Measurements from ENCODE around the gene RNASEH2C.
"Not testable (repeated sequence)": the region's sequence is repeated elsewhere in the genome, so short reads cannot be mapped to it uniquely, and the experiment has no call there.

Gene RNASEH2C

GRCh38 chr11:65691847-65692246, 28.8 kb downstream of the RNASEH2C start:
- DNase-seq (ENCODE audit: extremely low read depth in 1 of 2, low read depth in 1 of 2) = not testable (repeated sequence)

GRCh38 chr11:65685981-65686380, 34.6 kb downstream of the RNASEH2C start:
- DNase-seq (ENCODE audit: extremely low read depth in 1 of 2, low read depth in 1 of 2) = no peak

GRCh38 chr11:65683480-65683879, 37.1 kb downstream of the RNASEH2C start:
- DNase-seq (ENCODE audit: extremely low read depth in 1 of 2, low read depth in 1 of 2) = not testable (repeated sequence)

GRCh38 chr11:65680192-65680743, 40.3 kb downstream of the RNASEH2C start:
- no peak for DNase-seq (ENCODE audit: extremely low read depth in 1 of 2, low read depth in 1 of 2)

GRCh38 chr11:65672982-65673381, 47.6 kb downstream of the RNASEH2C start:
- DNase-seq (ENCODE audit: extremely low read depth in 1 of 2, low read depth in 1 of 2) = no peak

- no peak for DNase-seq (ENCODE audit: extremely low read depth in 1 of 2, low read depth in 1 of 2)
Measured at GRCh38 chr11:65672180-65672860, 48.3 kb downstream of the RNASEH2C start.
